GM12874 (cell line): Measurements from ENCODE around the gene IPP.
A peak's percentile ranks its signal among the peaks of the same experiment; 100 is the strongest.

Experiments
- TF ChIP-seq, protein P1 (sequence below): IDR thresholded peaks from 2 replicates; pipeline ENCODE4 v1.5.1; 2011; ENCODE audit warnings: low read depth, mild to moderate bottlenecking, control low read depth, low read length, moderate library complexity; ENCODE audit not compliant: insufficient read depth

The IPP gene

GRCh38 chr1:45704637-45705036, 45.8 kb downstream of the IPP start:
- TF ChIP-seq, protein P1, sequence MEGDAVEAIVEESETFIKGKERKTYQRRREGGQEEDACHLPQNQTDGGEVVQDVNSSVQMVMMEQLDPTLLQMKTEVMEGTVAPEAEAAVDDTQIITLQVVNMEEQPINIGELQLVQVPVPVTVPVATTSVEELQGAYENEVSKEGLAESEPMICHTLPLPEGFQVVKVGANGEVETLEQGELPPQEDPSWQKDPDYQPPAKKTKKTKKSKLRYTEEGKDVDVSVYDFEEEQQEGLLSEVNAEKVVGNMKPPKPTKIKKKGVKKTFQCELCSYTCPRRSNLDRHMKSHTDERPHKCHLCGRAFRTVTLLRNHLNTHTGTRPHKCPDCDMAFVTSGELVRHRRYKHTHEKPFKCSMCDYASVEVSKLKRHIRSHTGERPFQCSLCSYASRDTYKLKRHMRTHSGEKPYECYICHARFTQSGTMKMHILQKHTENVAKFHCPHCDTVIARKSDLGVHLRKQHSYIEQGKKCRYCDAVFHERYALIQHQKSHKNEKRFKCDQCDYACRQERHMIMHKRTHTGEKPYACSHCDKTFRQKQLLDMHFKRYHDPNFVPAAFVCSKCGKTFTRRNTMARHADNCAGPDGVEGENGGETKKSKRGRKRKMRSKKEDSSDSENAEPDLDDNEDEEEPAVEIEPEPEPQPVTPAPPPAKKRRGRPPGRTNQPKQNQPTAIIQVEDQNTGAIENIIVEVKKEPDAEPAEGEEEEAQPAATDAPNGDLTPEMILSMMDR, result no peak

DNA sequence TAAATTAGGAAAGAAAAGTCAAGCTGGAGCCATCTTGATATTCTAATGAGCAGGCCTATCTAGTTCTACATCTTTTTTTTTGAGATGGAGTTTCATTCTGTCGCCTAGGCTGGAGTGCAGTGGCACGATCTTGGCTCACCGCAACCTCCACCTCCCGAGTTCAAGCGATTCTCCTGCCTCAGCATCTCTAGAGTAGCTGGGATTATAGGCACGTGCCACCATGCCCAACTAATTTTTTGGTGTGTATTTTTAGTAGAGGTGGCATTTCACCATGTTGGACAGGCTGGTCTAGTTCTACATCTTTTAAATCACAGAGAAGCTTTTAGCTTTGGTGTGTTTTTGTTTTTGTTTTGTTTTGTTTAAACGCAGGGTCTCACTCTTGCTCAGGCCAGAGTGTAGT, 55.6 kb downstream of the IPP start:
- TF ChIP-seq, protein P1, result no peak

DNA sequence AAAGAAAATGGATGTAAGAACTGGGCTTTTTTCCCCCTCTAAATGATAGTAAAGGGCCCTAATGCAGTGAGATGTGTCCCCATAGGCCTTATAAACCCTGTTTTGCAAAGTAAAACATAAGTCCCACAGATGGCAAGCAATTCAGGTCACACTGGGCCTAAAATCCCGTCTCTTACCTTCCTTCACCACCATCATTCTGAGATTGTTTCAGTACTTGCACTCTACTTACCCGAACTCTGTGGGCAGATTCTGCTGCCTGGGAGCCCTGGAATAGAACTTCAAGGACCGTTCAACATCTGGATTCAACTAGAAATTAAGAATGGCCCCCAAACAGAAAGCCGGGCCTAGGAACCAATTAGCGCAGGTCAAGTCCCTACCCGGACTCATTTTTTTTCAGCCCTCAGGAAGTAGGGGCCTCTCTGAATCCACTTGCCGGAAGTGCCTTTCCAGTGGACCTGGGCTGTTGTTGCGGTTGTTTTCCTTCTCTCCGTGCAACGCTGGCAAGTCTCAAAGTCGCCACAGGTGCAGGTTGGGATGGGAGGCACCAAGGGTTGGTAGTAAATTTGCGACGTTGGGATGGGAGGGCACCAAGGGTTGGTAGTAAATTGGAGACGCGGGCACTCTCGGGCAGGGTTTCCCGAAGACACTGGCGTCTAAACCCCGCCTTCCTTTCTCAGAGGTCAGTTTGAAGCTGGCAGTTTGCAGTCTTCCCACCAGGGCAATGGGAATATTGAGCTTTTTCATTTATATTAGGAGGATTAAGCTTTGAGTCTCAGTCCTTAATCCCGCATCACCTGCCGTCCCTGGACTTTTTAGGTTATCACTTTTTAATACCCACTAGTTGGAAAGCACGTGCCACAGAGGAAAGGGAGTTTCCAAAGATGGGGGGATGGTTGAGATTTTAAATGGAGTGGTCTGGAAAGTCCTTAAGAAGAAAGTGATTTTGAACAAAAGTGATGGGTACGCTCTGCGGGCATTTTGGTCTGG, 62.4 kb downstream of the IPP start, which contains the start of gene TMEM69:
Gene TMEM69, plus strand, starts transcription at position 428 of the 987 bp plus-strand sequence. CDS start 2,888 bp downstream, outside the sequence.
- TF ChIP-seq, protein P1, result no peak

GRCh38 chr1:45687014-45687753, 63.3 kb downstream of the IPP start:
- TF ChIP-seq, protein P1, result no peak

DNA sequence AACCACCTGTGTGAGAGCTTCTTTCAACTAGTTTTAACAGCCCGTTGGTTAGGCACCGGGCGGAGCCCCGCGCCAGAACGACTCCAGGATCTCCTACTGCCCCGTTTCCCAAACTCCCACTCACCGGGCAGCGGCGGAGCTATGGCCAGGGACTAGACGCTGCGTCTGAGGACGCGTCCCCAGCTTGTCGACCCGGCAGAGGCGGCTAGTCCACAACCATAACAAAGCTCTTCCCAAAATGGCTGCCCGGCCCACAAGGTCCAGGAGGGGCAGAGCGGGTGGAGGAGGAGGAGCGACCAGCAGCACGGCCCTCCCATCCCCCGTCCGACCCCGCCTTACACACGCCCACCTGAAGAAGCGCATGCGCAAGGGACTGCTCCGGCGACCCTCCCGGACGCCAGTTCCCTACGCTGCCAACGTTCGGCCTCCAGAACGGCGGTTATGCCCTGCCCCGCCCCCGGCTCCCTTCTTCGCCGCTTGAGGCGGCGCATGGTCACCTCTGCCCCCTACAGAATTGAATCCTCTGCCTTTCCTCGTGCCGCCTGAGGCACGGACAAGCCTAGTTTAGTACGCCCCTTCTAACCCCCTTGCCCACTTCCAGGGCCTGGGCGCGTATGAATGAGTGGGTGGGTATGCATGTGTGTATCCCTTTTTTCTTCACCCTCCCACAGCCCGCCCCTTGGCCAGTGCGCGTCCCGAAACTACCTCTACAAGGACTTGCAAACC, 64.0 kb downstream of the IPP start, which contains the start of gene GPBP1L1:
Gene GPBP1L1, minus strand, starts transcription at position 246 of the 726 bp plus-strand sequence. CDS start 27,446 bp downstream, outside the sequence.
- TF ChIP-seq, protein P1, result no peak

DNA sequence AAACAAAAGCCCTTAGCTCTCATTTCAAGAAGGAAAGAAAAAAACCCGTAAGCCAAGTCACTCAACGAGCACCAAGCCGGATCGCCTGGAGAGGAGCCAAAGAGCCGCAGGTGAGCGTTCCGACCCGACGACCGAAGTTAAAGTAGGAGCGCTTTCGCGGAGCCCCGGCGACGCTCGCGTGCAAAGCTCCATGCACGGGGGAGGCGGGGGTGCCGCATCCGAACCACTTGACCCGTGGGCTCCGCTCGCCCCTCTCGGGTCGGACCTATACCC, 64.5 kb downstream of the IPP start:
- TF ChIP-seq, protein P1, result peak; percentile 26
